Measurements from ENCODE around the gene IGSF21. TPM values are rescaled to one million over a fixed set of nuclear protein-coding genes. Genes with fewer than 3 reads are reported as not detected.

IGSF21 gene
- total RNA-seq, 2 donors from 2014 or later, result 0.37 to 0.40 TPM

GRCh38 chr1:18197299-18197698 is 89.7 kb downstream of the IGSF21 start:
- intact Hi-C loops (cut with DNase I), result no loop called here
- no peaks in the 10 kb centered on the region for H3K27me3 ChIP-seq
- no peaks in the 10 kb centered on the region for H3K36me3 ChIP-seq
- no peak overlapping the region for H3K9ac ChIP-seq (ENCODE audit: low read depth in 2 of 2, low read length in 2 of 2)
- H3K27ac ChIP-seq, result no peak overlapping the region
- no peaks in the 10 kb centered on the region for H3K4me1 ChIP-seq
- DNase-seq, result no peak
- H3K4me3 ChIP-seq, result no peak overlapping the region
- TF ChIP-seq CTCF (IDR thresholded peaks at IDR 0.05), result no peak
- no peaks in the 10 kb centered on the region for H3K9me3 ChIP-seq

DNA sequence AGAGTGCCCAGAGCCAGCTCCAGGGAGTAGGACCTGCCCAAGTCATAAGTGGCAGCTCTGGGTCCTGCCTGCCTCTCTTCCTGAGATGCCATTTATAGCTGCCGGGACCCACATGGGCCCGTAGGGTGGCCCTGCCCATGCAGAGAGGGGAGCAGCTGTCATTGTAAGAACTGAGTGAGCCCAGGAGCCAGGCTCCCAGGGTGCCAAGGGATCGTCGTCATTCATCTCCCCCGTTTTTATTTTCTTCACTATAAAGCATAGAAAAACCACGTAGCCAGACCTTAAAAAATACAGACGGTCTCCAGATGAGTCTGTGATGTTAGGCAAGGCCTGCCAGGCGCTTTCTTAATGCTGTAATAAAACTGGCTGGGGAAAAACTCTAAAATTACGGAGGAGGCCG is 90.7 kb downstream of the IGSF21 start:
- no peaks in the 10 kb centered on the region for H3K36me3 ChIP-seq
- TF ChIP-seq CTCF (IDR thresholded peaks at IDR 0.05), result no peak
- no peaks in the 10 kb centered on the region for H3K27me3 ChIP-seq
- H3K27ac ChIP-seq, result no peak overlapping the region
- no peak overlapping the region for H3K9ac ChIP-seq (ENCODE audit: low read depth in 2 of 2, low read length in 2 of 2)
- no peaks in the 10 kb centered on the region for H3K4me1 ChIP-seq
- H3K9me3 ChIP-seq, result no peaks in the 10 kb centered on the region
- intact Hi-C loops (cut with DNase I), result no loop called here
- no peak overlapping the region for H3K4me3 ChIP-seq
- DNase-seq, result no peak

- Histone ChIP-seq H3K9me3 (no peaks in the 10 kb centered on the region), H3K36me3 (no peaks in the 10 kb centered on the region), H3K27ac (no peak overlapping the region), H3K4me3 (no peak overlapping the region), H3K9ac (ENCODE audit: low read depth in 2 of 2, low read length in 2 of 2) (no peak overlapping the region), H3K27me3 (no peaks in the 10 kb centered on the region), H3K4me1 (no peaks in the 10 kb centered on the region)
- no peak for TF ChIP-seq CTCF (IDR thresholded peaks at IDR 0.05)
- DNase-seq, result no peak
- intact Hi-C loops (cut with DNase I), result no loop called here
These were observed 91.9 kb downstream of the IGSF21 start for GRCh38 chr1:18199462-18199861.

DNA sequence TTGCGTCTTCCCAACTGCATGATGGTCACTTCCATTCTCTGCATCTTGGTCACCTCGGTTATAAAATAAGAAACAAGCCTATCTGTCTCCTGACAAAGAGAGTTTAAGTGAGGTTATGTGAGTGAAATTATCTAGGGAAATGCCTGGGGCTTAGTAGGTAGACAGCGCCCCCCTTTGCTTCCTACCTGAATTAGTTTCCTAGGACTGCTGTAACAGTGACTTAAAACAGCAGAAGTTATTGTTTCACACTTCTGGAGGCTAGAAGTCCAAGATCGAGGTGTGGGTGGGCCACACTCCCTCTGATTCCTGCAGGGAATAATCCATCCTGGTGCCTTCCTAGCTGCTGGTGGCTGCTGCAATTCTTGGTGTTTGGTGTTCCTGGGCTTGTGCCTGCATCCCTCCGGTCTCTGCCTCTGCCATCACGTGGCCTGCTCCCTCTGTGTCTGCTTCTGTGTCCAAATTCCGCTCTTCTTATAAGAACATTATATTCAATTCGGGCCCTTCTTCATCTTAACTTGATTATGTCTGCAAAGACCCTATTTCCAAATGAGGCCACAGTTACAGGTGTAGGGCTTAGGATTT is 92.6 kb downstream of the IGSF21 start:
- no peak for TF ChIP-seq CTCF (IDR thresholded peaks at IDR 0.05)
- no peak for DNase-seq
- no peak overlapping the region for H3K4me3 ChIP-seq
- no peaks in the 10 kb centered on the region for H3K4me1 ChIP-seq
- H3K9ac ChIP-seq (ENCODE audit: low read depth in 2 of 2, low read length in 2 of 2), result no peak overlapping the region
- intact Hi-C loops (cut with DNase I), result no loop called here
- H3K27ac ChIP-seq, result no peak overlapping the region
- no peaks in the 10 kb centered on the region for H3K9me3 ChIP-seq
- no peaks in the 10 kb centered on the region for H3K36me3 ChIP-seq
- H3K27me3 ChIP-seq, result no peaks in the 10 kb centered on the region

DNA sequence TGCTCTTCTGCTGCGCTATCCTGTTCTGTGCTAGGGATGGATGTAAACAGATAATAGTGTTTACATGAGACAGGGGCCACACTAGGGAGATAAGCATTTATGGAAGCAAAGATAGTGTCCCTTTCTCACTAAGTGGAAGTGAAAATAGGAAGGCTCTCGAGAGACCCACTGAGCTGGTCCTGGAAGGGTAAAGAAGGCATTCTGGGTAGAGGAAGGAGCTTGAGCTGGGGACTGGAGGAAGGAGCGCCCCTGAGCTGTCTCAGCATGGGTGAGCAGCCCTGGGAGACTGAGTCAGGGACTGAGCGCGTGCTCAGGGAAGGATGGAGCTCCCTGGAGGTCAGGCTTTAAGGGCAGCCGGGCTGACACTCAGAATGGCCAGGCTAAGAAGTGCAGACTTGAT is 93.3 kb downstream of the IGSF21 start:
- no peak for DNase-seq
- no peak for TF ChIP-seq CTCF (IDR thresholded peaks at IDR 0.05)
- Histone ChIP-seq H3K4me1 (no peaks in the 10 kb centered on the region), H3K9ac (ENCODE audit: low read depth in 2 of 2, low read length in 2 of 2) (no peak overlapping the region), H3K36me3 (no peaks in the 10 kb centered on the region), H3K9me3 (no peaks in the 10 kb centered on the region), H3K27me3 (no peaks in the 10 kb centered on the region), H3K4me3 (no peak overlapping the region), H3K27ac (no peak overlapping the region)
- intact Hi-C loops (cut with DNase I), result no loop called here
